Glutamatergic neuron (in vitro differentiated cells): ENCODE data around the gene LMLN. TPM values are rescaled to one million over a fixed set of nuclear protein-coding genes. Genes with fewer than 3 reads are reported as not detected.

Experiments used
- DNase-seq: peaks from one replicate; pipeline ENCODE4 v3.0.0; 2022
- H3K27ac Mint-ChIP-seq: one replicate; pipeline ENCODE4 v1.8.0; 2020; ENCODE audit warnings: mild to moderate bottlenecking, mixed read lengths, inconsistent platforms; ENCODE audit not compliant: unreplicated experiment
- H3K27me3 Mint-ChIP-seq: one replicate; pipeline ENCODE4 v1.8.0; 2020; ENCODE audit warnings: mild to moderate bottlenecking, moderate library complexity, mixed read lengths, inconsistent platforms; ENCODE audit not compliant: unreplicated experiment
- H3K36me3 Mint-ChIP-seq: one replicate; pipeline ENCODE4 v1.8.0; 2020; ENCODE audit warnings: mild to moderate bottlenecking, mixed read lengths, inconsistent platforms; ENCODE audit not compliant: unreplicated experiment
- H3K4me1 Mint-ChIP-seq: one replicate; pipeline ENCODE4 v1.8.0; 2020; ENCODE audit warnings: mild to moderate bottlenecking, low read depth, mixed read lengths, inconsistent platforms; ENCODE audit not compliant: unreplicated experiment
- H3K4me3 Mint-ChIP-seq: one replicate; pipeline ENCODE4 v1.8.0; 2020; ENCODE audit warnings: mild to moderate bottlenecking, mixed read lengths, inconsistent platforms; ENCODE audit not compliant: unreplicated experiment
- H3K9me3 Mint-ChIP-seq: one replicate; pipeline ENCODE4 v1.8.0; 2020; ENCODE audit warnings: mild to moderate bottlenecking, moderate library complexity, mixed read lengths, inconsistent platforms; ENCODE audit not compliant: unreplicated experiment
- total RNA-seq: library from RNA; stranded (reverse); fragmentation: NEBNext Ultra II Directional; extraction: Animal tissue kit (Norgen Biotek cat#: 25700); gene quantifications from one replicate; pipeline ENCODE4 v1.2.1, GENCODE V29; 2021; ENCODE audit not compliant: unreplicated experiment
- TF ChIP-seq, protein P1 (sequence below): fragments of 200-600 bp; sonication (generic); IDR thresholded peaks from one replicate; pipeline ENCODE4 v1.5.0; 2021; ENCODE audit not compliant: partially characterized antibody, unreplicated experiment

LMLN gene
- total RNA-seq, 1 donor from 2014 or later: 3.7 TPM

- no peak overlapping the region for H3K27ac Mint-ChIP-seq
- no peak overlapping the region for H3K4me3 Mint-ChIP-seq
- TF ChIP-seq, protein P1, sequence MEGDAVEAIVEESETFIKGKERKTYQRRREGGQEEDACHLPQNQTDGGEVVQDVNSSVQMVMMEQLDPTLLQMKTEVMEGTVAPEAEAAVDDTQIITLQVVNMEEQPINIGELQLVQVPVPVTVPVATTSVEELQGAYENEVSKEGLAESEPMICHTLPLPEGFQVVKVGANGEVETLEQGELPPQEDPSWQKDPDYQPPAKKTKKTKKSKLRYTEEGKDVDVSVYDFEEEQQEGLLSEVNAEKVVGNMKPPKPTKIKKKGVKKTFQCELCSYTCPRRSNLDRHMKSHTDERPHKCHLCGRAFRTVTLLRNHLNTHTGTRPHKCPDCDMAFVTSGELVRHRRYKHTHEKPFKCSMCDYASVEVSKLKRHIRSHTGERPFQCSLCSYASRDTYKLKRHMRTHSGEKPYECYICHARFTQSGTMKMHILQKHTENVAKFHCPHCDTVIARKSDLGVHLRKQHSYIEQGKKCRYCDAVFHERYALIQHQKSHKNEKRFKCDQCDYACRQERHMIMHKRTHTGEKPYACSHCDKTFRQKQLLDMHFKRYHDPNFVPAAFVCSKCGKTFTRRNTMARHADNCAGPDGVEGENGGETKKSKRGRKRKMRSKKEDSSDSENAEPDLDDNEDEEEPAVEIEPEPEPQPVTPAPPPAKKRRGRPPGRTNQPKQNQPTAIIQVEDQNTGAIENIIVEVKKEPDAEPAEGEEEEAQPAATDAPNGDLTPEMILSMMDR: no peak
- peaks cover 9% of the 10 kb centered on the region for H3K4me1 Mint-ChIP-seq
- no peaks in the 10 kb centered on the region for H3K9me3 Mint-ChIP-seq
- no peak for DNase-seq
- H3K36me3 Mint-ChIP-seq: no peaks in the 10 kb centered on the region
- peaks cover 2% of the 10 kb centered on the region for H3K27me3 Mint-ChIP-seq
Measured at GRCh38 chr3:198022604-198023003, 62.6 kb downstream of the LMLN start.

DNA sequence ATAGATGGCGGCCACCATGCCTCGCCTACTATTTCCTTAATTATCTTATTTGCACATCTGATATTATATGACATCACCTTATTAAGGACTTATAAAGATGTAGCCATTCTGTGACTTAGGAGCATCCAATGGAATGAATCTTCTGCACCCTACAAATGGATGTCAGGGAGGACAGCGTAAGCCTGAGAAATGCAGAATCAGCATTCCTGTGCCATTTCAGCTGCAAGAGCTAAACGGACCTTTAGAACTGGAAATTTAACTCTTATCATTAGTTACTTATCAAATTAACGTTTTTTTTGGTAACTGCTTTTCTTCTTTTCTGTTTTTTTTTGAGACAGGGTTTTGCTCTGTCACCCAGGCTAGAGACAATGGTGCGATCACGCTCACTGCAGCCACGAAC lies 65.6 kb downstream of the LMLN start:
- peaks cover 10% of the 10 kb centered on the region for H3K4me1 Mint-ChIP-seq
- TF ChIP-seq, protein P1: no peak
- H3K27ac Mint-ChIP-seq: no peak overlapping the region
- no peaks in the 10 kb centered on the region for H3K9me3 Mint-ChIP-seq
- no peak for DNase-seq
- H3K4me3 Mint-ChIP-seq: no peak overlapping the region
- H3K27me3 Mint-ChIP-seq: peaks cover 2% of the 10 kb centered on the region
- no peaks in the 10 kb centered on the region for H3K36me3 Mint-ChIP-seq

GRCh38 chr3:198026620-198027019 lies 66.6 kb downstream of the LMLN start:
- TF ChIP-seq, protein P1: no peak
- no peak overlapping the region for H3K4me3 Mint-ChIP-seq
- no peaks in the 10 kb centered on the region for H3K9me3 Mint-ChIP-seq
- no peak for DNase-seq
- H3K27ac Mint-ChIP-seq: peak overlapping the region; percentile 41
- H3K27me3 Mint-ChIP-seq: peaks cover 2% of the 10 kb centered on the region
- no peaks in the 10 kb centered on the region for H3K36me3 Mint-ChIP-seq
- peaks cover 10% of the 10 kb centered on the region for H3K4me1 Mint-ChIP-seq

DNA sequence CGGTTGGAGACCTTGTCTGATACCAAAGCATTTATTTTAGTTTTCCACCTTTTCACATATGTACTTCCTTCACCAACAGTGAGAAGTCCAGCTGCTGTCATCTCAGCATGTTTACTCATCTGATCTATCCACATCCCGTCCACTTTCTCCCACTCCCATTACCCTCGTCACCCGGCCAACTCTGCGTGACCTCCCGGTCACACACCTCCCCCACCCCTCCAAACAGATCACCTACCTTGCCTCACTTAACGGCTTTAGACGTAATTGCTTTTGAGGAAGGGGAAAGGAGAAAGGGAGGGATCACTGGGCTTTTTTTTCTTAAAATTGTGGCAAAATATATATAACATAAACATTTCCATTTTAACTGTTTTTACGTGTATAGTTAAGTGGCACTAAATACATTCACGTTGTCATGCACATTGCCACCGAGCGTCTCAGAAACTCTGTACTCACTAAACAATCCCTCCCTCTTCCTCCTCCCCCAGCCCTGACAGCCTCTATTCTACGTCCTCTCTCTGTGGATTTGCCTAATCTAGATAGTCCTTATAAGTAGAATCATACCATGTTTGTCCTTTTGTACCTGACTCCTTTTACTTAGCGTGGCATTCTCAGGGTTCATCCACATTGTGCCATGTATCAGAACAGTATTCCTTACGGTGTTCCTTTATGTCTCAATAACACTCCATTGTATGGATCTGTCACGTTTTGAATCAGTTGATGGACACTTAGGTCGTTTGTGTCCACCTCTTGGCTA lies 67.2 kb downstream of the LMLN start:
- H3K4me1 Mint-ChIP-seq: peaks cover 10% of the 10 kb centered on the region
- peaks cover 2% of the 10 kb centered on the region for H3K27me3 Mint-ChIP-seq
- H3K4me3 Mint-ChIP-seq: peak overlapping the region; percentile 16
- no peaks in the 10 kb centered on the region for H3K36me3 Mint-ChIP-seq
- peak overlapping the region; percentile 41 for H3K27ac Mint-ChIP-seq
- H3K9me3 Mint-ChIP-seq: no peaks in the 10 kb centered on the region
- DNase-seq: no peak
- TF ChIP-seq, protein P1: no peak

DNA sequence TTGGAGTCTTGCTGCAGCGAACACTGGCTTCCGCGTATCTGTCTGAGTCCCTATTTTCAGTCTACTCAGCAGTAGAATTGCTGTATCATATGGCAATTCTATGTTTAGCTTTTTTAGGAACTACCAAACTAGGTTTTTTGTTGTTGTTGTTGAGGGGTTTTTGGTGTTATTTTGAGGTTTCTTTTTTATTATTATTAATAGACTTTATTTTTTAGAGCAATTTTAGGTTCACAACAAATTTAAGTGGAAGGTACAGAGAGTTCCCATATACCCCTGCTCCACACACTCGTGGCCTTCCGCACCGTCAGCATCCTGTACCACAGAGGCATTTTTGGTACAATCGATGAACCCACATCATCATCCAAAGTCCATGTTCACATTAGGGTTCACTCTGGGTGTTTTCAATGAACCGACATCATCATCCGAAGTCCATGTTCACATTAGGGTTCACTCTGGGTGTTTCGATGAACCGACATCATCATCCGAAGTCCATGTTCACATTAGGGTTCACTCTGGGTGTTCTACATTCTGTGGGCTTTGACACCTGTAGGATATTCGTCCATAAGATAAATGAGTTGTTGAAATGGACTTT lies 67.9 kb downstream of the LMLN start:
- H3K27me3 Mint-ChIP-seq: peaks cover 4% of the 10 kb centered on the region
- TF ChIP-seq, protein P1: no peak
- H3K36me3 Mint-ChIP-seq: no peaks in the 10 kb centered on the region
- H3K9me3 Mint-ChIP-seq: no peaks in the 10 kb centered on the region
- no peak for DNase-seq
- H3K27ac Mint-ChIP-seq: no peak overlapping the region
- peaks cover 10% of the 10 kb centered on the region for H3K4me1 Mint-ChIP-seq
- no peak overlapping the region for H3K4me3 Mint-ChIP-seq
